GM21381 (cell line): Measurements from ENCODE around the gene LTB4R.

Experiments used
- ATAC-seq: cut with Tn5 transposase; IDR thresholded peaks from one replicate; pipeline ENCODE4 v1.9.1; 2021; ENCODE audit warnings: mild to moderate bottlenecking, moderate library complexity; ENCODE audit not compliant: unreplicated experiment

LTB4R gene, protein sequence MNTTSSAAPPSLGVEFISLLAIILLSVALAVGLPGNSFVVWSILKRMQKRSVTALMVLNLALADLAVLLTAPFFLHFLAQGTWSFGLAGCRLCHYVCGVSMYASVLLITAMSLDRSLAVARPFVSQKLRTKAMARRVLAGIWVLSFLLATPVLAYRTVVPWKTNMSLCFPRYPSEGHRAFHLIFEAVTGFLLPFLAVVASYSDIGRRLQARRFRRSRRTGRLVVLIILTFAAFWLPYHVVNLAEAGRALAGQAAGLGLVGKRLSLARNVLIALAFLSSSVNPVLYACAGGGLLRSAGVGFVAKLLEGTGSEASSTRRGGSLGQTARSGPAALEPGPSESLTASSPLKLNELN

DNA sequence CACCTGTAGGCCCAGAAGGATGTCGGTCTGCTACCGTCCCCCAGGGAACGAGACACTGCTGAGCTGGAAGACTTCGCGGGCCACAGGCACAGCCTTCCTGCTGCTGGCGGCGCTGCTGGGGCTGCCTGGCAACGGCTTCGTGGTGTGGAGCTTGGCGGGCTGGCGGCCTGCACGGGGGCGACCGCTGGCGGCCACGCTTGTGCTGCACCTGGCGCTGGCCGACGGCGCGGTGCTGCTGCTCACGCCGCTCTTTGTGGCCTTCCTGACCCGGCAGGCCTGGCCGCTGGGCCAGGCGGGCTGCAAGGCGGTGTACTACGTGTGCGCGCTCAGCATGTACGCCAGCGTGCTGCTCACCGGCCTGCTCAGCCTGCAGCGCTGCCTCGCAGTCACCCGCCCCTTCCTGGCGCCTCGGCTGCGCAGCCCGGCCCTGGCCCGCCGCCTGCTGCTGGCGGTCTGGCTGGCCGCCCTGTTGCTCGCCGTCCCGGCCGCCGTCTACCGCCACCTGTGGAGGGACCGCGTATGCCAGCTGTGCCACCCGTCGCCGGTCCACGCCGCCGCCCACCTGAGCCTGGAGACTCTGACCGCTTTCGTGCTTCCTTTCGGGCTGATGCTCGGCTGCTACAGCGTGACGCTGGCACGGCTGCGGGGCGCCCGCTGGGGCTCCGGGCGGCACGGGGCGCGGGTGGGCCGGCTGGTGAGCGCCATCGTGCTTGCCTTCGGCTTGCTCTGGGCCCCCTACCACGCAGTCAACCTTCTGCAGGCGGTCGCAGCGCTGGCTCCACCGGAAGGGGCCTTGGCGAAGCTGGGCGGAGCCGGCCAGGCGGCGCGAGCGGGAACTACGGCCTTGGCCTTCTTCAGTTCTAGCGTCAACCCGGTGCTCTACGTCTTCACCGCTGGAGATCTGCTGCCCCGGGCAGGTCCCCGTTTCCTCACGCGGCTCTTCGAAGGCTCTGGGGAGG lies at the start of gene LTB4R:
TSS of gene LTB4R (plus strand) at position 857 of the 959 bp plus-strand sequence. CDS start 4,150 bp downstream, outside the sequence.
- peak; percentile 66 for ATAC-seq

DNA sequence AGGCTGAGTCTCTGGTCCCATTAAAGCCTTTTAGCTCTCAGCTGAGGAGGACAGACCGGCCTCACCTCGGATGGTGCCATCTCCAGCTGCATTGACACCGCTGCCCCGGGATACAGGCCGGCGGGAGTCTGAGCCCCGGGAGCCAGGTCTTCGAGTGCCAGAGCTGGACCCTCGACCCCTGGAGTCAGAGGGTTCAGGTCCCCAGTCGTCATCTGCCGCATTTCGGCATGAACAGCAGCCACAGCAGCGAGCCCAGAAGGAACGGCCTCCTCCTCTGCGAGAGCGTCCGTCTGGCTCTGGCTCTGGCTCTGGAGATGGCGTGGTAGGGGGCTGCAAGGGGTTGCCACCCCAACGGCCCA lies 49.4 kb upstream of the LTB4R start:
- ATAC-seq, result no peak

DNA sequence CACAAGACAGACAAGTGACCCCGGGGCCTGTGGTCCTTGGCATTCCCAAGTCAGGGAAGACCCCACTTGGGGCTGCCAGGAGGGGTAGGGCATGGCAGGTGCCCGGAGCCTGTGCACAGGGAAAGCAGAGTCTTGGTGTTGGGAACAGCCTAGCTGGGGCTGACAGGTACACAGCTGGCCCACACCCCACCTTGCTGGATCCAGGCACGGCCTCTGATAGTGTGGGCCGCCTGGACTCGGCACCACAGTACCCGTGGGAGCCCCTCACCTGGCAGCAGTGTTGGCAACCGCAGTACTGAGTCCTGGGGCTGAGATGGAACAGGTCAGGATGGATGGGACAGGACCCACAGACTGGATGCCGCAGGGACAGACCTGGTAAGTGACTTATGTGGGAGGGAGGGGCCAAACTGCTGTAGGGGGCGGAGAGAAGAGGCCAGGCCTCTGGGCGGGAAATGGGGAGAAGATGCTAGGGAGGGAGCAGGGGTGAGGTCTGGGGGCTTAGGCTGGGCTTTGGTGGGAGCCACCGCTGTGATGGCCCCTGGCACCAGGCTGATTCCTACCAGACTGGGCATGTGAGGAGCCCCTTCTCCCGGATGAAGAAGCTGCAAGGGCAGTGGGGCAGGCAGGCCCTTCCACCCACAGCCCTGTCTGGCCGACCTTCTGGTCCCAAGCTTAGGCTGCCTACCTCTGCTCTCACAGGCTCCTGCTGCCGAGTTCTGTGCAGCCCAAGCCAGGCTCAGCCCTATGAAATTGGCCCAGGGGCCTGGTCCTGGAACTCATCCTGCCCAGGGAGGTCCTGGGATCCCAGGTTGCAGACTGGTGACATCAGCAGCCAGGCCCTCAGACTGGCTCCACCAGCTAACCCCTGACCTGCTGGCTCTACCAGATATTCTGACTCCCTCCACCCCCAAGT lies 48.2 kb upstream of the LTB4R start, which contains the start of gene TGM1:
TSS of gene TGM1 (minus strand) at position 357 of the 913 bp plus-strand sequence. CDS start 825 bp downstream, outside the sequence.
- no peak for ATAC-seq

DNA sequence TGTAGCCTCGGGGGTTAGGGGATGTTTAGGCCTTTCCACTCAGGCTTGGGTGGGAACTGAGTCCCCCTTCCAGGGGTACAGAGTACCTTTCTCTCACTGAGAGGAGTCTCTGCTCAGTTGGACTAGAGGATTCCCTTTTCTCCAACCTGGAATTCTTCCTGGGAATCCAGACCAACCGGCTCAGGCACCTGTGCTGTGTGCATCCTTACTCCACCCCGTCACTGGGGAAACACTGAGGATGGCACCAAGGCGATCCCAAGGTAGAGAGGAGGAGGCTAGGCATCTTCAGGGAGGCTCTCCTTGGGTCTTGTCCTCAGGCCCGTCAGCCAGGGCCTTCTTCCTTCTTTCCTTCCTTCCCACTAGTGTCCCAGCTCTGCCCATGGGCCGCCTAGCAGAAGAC lies 47.5 kb upstream of the LTB4R start:
- ATAC-seq, result no peak

DNA sequence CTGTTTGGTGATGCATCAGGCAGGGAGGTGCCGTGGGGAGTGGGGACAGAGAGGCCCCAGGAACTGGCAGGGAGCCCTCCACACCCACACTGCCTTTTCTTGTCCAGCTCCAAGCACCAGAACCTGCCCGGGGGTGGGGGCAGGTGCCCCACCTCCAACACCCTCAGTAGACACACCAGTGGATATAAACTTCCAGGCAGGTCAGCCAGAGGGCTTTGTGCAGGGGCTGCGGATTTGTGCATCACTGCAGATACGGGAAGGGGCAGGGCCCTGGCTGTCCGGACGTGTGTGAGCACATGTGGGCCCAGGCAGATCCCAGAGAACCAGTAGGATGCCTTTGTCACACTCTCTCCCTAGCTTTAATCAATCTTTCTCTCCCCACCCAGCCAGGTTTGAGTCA lies 47.0 kb upstream of the LTB4R start:
- ATAC-seq, result no peak

DNA sequence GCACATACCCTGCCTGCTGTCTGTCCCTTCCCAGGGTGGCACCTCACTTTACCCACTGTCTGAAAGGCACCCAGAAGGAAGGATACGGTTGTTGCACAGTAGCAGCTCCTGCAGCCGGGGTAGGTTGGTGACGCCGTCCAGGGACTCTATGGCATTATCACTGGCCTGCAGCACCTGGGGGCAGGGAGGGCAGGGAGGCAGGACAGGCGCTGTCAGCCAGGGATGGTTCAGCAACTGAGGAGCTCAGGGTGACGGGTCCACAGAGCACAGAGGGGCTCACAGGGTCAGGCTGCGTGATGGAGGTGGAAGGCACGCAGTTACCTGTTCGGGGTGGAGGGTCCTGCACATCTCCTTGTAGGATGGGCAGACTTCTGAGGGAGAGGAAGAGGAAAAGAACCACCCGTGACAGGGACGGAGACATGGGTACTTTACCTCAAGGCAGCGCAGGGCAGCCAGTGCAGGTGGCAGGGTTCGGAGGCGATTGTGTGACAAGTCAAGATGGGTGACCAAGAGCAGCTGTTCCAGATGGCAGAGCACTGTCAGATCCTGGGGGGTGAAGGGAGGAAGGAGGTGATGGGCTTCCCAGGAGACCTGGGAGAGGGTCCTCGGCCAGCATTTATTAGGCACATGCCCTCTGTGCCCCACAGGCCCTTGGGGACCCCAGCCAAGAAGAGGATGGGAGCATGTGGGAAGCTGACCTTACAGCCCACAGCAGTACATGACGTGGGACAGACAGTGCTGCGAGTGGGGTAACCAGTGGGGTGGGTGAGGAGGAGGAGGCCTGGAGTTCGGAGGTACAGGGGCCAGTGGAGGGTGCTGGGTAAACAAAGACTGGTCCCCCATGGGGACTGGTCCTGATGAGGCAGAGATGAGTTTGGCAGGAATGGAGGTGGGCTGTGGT lies 44.7 kb upstream of the LTB4R start:
- no peak for ATAC-seq

DNA sequence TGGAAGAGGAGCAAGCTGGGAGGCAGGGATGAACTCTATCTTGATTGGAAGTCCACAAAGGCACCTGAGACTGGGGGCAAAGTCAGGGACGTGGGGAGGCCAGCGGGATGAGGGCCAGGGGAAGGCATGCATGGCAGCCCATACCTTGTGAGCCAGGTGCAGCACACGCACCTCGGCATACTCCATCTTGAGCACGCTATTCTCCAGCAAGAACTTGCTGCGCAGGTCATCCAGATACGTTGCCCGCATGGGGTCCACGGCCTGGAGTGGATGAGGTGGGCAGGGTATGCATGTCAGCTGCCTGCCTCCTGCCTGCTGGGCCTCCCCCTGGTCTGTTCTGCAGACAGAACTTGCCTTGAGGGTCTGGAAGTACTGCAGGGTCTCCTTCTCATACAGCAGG lies 43.8 kb upstream of the LTB4R start:
- ATAC-seq, result no peak

DNA sequence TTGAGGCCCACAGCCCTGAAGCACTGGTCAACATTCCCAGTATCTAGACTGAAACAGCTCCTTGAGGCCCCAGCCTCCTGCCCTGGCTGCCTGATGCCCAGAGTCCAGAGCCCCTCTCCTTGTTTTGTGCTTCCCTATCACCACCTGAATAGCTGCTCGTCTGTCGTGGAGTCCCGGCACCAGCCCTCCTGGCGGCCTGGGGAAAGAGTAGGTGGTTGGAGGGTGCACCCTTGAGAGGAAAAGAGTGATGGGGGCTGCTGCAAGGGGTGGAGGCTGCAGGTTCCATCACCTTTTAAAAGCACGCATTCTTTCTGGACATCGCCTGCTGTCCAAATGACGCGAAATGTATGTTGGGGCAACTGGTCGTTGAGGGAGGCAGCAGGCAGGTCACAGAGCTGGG lies 43.1 kb upstream of the LTB4R start:
- no peak for ATAC-seq

DNA sequence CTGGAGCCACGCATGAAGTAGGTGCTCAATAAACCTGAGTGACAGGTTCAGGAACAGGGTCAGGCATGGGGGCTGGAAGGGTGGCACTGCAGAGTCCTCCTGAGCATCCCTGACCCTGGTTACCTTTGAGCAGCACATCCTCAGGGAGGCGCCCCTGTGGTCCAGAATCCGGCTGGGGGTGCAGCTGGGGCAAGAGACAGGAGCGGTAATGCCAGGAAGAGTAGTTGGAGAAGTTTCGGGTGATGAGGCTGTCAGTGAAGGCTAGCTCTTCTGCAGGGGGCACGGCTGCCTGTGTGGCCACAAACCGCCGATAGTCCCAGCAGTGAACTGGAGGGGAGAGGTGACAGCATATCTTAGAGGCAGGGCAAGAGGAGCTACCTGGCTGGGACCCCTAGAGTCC lies 41.9 kb upstream of the LTB4R start:
- no peak for ATAC-seq

DNA sequence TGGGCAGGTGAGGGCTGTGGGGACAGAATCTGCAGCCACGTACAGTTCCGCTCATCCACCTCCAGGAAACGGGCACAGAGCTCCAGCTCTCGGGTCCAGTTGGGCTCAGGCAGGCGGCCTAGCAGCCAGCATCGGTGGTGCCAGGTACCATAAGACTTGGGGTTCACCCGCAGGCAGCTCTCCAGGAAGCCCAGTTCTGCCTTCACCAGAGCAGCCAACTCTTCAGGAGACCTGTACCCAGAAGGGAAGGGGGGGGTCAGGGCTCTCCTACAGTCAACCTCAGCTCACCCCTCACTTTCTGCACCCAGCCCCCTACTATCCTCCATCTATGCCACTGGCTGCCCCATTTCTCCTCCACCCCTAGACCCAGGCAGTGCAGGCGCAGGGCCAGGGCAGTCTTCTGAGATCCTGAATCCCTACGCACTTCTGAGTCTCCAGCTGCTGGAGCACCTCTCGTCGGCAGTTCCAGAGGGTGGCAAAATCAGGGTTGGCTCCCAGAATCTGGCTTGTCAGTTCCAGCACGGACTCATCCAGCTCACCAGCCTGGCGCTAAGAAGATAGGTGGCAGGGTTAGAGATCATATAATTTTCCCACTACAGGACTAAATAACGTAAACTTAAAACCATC lies 41.3 kb upstream of the LTB4R start:
- ATAC-seq, result no peak

DNA sequence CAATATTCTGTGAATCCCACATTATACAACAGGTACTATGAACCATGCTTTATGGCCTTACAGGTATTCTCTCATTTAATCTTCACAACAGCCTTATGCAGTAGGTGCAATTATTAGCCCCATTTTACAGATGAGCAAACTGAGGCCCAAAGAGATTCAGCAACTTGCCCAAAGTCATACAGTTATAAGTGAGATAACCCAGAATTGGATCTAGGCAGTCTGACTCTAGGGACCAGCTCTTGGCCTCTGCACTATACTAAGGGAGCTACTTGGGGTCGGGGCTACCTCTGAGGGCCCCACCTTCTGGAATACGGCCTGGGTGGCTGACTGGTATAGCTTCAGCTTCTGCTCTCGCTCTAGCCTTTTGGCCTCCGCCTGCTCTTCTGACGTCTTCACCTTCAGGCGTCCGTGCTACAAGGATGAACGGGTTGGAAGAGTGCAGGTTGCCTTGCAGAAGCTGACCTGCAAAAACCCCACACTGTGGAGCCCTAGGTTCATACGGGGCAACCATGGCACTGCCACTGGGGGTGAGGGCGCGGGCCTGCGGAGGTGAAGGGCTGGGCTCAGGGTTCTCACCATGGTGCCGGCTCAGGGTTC lies 40.7 kb upstream of the LTB4R start:
- ATAC-seq, result no peak

DNA sequence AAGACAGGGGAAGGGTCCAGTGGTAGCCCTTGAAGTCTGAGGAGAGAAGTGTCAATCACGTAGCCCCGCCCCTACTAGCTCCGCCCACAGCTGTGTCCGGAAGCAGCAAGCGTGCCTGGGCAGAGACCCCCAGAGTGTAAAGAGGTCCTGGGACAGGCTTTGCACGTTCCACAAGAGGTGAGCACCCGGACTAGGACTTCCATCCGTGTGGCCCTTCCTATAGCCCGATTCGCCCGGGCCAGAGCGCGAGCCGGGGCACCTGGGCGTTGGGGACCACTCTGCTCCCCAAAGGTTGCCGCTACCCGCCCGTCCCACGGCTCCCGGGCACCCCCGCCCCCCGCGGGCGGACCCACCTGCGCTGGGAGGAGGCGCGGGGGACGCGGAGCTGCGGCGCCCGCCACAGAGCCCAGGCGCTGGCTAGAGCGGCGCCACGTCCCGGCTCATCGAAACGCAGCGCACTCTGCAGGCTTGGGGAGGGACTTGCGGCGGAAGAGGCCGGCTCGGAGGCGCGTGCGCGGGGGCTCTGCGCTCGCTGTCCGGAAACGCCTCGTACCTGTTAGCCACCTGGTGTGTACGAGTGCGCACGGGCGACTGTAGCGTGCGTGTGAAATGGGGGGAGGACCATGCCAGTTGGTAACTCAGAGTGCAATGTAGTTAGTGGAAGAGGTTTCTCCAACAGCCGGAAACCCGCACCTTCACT lies 40.0 kb upstream of the LTB4R start, which contains the start of gene RABGGTA:
TSS of gene RABGGTA (minus strand) at position 464 of the 700 bp plus-strand sequence. CDS start 482 bp downstream, outside the sequence.
- peak; percentile 84 for ATAC-seq

DNA sequence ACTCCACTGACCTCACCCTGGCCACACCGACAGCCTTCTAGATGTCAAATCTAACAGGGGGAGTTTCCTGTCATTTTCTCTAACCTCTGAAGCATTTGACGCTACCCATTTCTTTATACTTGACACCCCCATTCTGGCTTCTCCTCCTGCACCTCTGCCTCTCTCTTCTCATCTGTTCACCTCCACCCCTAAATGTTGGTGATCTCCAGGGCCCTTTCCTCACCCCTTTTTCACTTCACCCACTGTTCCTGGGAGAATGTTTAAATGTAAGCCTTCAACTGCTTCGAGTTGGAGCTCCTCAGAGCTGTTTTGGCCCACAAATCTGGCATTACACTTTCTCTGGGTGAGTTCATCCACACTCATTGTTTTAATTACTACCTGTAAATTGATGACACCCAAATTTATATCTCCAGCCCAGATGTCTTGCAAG lies 39.5 kb upstream of the LTB4R start:
- no peak for ATAC-seq

DNA sequence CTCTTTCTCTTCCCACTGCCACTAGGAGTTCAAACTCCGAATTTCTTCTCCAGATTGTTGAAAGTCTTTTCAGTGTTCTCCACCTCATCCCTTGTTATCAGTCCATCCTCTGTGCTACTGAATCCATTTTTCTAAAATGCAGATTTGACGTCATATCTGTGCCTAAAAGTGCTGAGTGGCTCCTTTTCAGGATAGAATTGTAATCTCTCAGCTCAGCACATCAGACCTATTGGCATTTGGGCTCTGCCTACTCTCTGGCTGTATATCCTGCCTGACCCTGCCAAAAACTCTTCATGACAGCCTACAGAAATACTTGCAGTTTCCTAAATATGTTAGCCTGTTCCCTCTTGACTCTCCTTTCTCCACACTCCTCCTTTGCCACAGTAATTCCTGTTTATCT lies 38.8 kb upstream of the LTB4R start:
- no peak for ATAC-seq

DNA sequence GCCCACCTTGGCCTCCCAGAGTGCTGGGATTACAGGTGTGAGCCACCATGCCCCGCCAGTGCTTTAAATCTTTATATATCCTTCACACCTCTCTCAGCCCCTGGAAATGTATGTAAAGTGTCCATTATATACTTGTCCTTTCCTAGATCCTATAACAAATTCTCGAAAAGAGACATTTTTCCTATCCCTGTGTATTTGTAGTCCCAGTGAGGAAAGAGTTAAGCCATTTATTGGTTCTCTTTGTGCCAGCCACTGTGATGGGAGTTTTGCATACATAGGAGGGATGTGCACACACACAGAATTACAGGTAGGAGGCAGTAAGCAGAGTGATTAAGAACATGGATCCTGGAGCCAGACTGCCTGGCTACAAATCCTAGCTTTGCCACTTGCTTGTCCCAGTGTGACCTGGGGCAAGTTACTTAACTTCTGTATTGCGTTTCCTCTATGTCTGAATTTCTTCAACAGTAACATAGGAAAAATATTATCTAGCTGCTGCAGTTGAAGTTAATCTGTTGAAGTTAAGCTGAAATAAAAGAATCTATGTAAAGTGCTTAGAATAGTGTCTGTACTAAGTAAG lies 37.8 kb upstream of the LTB4R start:
- ATAC-seq, result no peak

DNA sequence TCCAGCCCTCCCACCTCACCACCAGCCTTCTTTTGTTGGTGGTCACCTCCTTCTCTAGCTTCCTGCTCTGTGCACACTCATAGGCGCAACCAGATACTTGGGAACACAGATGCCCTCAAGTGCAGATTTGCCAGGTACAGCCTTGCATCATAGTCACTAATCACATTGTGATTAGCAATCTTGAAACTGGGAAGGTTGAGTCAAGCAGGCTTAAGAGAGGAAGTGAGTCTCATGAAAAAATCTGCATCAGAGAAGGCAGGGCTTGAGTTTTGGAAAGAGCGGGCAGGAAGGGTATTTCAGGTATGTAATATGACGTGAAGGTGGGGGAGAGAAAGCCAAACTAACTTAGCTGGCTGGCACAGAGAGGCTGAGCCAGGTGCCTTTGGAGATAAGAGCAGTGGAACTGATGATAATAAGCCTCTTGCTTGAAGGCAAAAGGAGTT lies 37.2 kb upstream of the LTB4R start:
- ATAC-seq, result peak; percentile 34

DNA sequence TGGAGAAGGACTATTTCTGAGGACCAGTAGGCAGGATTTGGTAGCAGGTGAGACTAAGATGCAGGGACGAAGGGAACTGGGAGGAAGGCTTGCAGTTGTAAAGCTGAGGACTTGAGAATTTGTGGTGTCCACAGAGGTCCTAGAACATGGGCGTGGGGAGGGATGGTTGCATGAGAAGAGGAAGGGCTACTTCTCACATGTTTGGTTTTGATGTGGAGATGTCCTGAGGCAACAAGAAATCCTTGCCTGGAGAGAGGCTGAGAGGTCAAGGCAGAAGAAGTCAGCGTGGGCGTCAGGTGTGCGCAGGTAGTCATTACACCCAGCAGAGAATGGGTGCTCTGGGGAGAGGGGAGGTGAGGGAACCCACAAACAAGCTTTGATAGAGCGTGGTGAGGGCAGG lies 34.2 kb upstream of the LTB4R start:
- no peak for ATAC-seq
